ENCODE measurements around the gene USP3. TPM values are rescaled to one million over a fixed set of nuclear protein-coding genes. Genes with fewer than 3 reads are reported as not detected.

USP3 gene
- total and polyA plus RNA-seq, 2 of the 13 experiments (the other 11 are each of a cell fraction or from before 2014, with no cell fraction given): 14.3 to 61.2 TPM

GRCh38 chr15:63484433-63485186 is 19.8 kb upstream of the USP3 start:
- Histone ChIP-seq H3K9ac (ENCODE audit: insufficient read depth, low read depth, low read length) (no peak overlapping the region), H3K4me1 (ENCODE audit: insufficient read depth, low read length) (peaks cover 70% of the 10 kb centered on the region), H3K9me3 (ENCODE audit: low read length) (no peaks in the 10 kb centered on the region), H3K4me2 (ENCODE audit: low read depth, low read length) (no peak overlapping the region), H3K36me3 (replicated peaks in 1 of 2; ENCODE audit: control insufficient read depth in 1 of 2, insufficient read depth in 2 of 2, low read length in 2 of 2) (no peaks in the 10 kb centered on the region), H3K27me3 (ENCODE audit: control insufficient read depth in 1 of 2, insufficient read depth in 2 of 2, low read length in 2 of 2) (no peaks in the 10 kb centered on the region), H3K79me2 (ENCODE audit: insufficient read depth, low read length) (no peaks in the 10 kb centered on the region), H3K27ac (ENCODE audit: extremely low read length, insufficient read depth, low read length) (no peak overlapping the region), H4K20me1 (ENCODE audit: insufficient read depth, low read length) (no peaks in the 10 kb centered on the region), H3K4me3 (replicated peaks in 1 of 3; ENCODE audit: insufficient read depth in 1 of 3, low read depth in 2 of 3, low read length in 3 of 3) (no peak overlapping the region), H2AFZ (ENCODE audit: low read length) (no peak overlapping the region)
- FAIRE-seq: no peak
- no peak for ATAC-seq
- ChIA-PET CTCF (ENCODE audit: low intra/inter-chr PET ratio, low total read pairs) (no interaction called here), POLR2A (interaction anchor here (1.5 to 5.7 kb wide), 3 partner anchors 12 to 18 kb away, joined by 4 to 52 read pairs (median 10); partner anchors contain the start of gene USP3)
- intact Hi-C loops (cut with micrococcal nuclease; ENCODE audit: unreplicated experiment): no loop called here
- 84% methylated on average over 6 of the region's 6 CpGs for WGBS (ENCODE audit: low lambda C conversion rate)
- no peak for DNase-seq (ENCODE audit: low spot score)
- in situ Hi-C loops (cut with HindIII; ENCODE audit: extremely low pct_ligation_motif_present, low pct_unique_long_range_greater_than_20kb): no loop called here
- BruUV-seq (replicated peaks): no TSS peak
- TF ChIP-seq EHMT2 (IDR thresholded peaks at IDR 0.05; ENCODE audit: borderline replicate concordance, low read depth, low read length) (no peak), ZNF512B (CRISPR knock-in tag; IDR thresholded peaks at IDR 0.05; ENCODE audit: borderline replicate concordance) (no peak), STAT6 (CRISPR knock-in tag; IDR thresholded peaks at IDR 0.05; ENCODE audit: borderline replicate concordance) (no peak), TBL1XR1 (IDR thresholded peaks at IDR 0.05; ENCODE audit: borderline replicate concordance, low read length, partially characterized antibody) (no peak), GMEB1 (CRISPR knock-in tag; IDR thresholded peaks at IDR 0.05; ENCODE audit: borderline replicate concordance) (no peak), ZNF513 (CRISPR knock-in tag; conservative IDR thresholded peaks at IDR 0.05) (no peak), ZNF607 (CRISPR knock-in tag; IDR thresholded peaks at IDR 0.05; ENCODE audit: borderline replicate concordance) (no peak), ZNF564 (CRISPR knock-in tag; IDR thresholded peaks at IDR 0.05) (no peak), PBX3 (CRISPR knock-in tag; IDR thresholded peaks at IDR 0.05; ENCODE audit: borderline replicate concordance) (no peak), ZSCAN12 (CRISPR knock-in tag; IDR thresholded peaks at IDR 0.05) (no peak), ZFAT (CRISPR knock-in tag; conservative IDR thresholded peaks at IDR 0.05) (no peak)

All from HepG2 (cell line).